Mucosa of descending colon (tissue), 3 donors: ENCODE measurements around the gene PPFIBP2. TPM values are rescaled to one million over a fixed set of nuclear protein-coding genes. Genes with fewer than 3 reads are reported as not detected.

Source experiments
- ATAC-seq: fragments of 200-7000 bp; cut with Tn5 transposase; one replicate; pipeline ENCODE4 v1.9.1; 2020; ENCODE audit warnings: mild to moderate bottlenecking, moderate library complexity
- DNase-seq, 3 donors: peaks; one replicate each; pipeline ENCODE4 v3.0.0-alpha.2; 2020
- H3K36me3 ChIP-seq: fragments of 200-600 bp; one replicate; pipeline ENCODE4 v1.8.0; 2021; ENCODE audit warnings: low read depth, mild to moderate bottlenecking
- H3K4me1 ChIP-seq: fragments of 200-600 bp; one replicate; pipeline ENCODE4 v1.8.0; 2021; ENCODE audit warnings: low read depth, mild to moderate bottlenecking
- H3K4me3 ChIP-seq: fragments of 200-600 bp; one replicate; pipeline ENCODE4 v1.8.0; 2021; ENCODE audit warnings: mild to moderate bottlenecking
- H3K9me3 ChIP-seq: fragments of 200-600 bp; one replicate; pipeline ENCODE4 v1.8.0; 2021; ENCODE audit warnings: mild to moderate bottlenecking
- intact Hi-C, 2 donors: fragments of 100-400 bp; cut with DNase I in 1 of 2; cut with micrococcal nuclease in 1 of 2; formaldehyde crosslinking; loops; one replicate each; pipeline versions ENCODE4 v1.11.0 to v1.11.1; 2022; cut with DNase I, micrococcal nuclease
- total RNA-seq, 3 donors: library from RNA; stranded (reverse); fragmentation: NEBNext Ultra II Directional in 2 of 3; extraction: Animal tissue kit (Norgen Biotek cat#: 25700) in 2 of 3; gene quantifications; one replicate each; pipeline versions ENCODE4 v1.2.1 to v1.2.4, GENCODE V29; 2021 to 2023
- TF ChIP-seq, protein P1 (sequence below): fragments of 200-600 bp; IDR thresholded peaks from one replicate; pipeline ENCODE4 v1.8.0; 2022; ENCODE audit warnings: antibody characterized with exemption, mild to moderate bottlenecking
- donor health status: DM: no; HTN: no; CAD: no; lungs with moderate emphysema.
- donor health status: DM: no; HTN: no; CAD: no.
- donor health status: DM: no; HTN: yes; CAD: no.

The PPFIBP2 gene
- total RNA-seq, 3 donors from 2014 or later = 40.1 to 83.5 (median 69.2) TPM

DNA sequence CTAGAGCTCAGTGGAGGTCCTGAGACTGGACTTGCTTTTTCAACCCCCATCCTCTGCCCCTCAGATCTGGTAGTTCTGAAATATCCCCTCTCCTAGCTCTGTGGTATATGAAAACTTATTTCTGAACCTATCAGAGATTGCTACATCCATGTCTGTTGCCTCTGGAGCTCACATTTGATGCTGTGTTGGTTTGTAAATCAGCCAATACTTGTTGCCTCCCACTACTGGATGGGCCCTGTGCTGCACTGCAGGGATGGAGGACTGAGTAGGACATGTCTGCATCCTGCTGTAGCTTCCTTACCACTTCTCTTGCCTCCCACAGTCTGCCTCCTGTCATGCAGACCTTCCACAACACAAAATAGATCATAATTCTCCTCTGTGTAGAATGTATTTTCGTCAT is 23.3 kb upstream of the PPFIBP2 start:
- no peak for ATAC-seq
- Histone ChIP-seq H3K36me3 (no peaks in the 10 kb centered on the region), H3K9me3 (no peaks in the 10 kb centered on the region), H3K4me1 (no peaks in the 10 kb centered on the region), H3K4me3 (no peak overlapping the region)
- intact Hi-C loops = no loop called here
- DNase-seq = no peak
- TF ChIP-seq, protein P1, sequence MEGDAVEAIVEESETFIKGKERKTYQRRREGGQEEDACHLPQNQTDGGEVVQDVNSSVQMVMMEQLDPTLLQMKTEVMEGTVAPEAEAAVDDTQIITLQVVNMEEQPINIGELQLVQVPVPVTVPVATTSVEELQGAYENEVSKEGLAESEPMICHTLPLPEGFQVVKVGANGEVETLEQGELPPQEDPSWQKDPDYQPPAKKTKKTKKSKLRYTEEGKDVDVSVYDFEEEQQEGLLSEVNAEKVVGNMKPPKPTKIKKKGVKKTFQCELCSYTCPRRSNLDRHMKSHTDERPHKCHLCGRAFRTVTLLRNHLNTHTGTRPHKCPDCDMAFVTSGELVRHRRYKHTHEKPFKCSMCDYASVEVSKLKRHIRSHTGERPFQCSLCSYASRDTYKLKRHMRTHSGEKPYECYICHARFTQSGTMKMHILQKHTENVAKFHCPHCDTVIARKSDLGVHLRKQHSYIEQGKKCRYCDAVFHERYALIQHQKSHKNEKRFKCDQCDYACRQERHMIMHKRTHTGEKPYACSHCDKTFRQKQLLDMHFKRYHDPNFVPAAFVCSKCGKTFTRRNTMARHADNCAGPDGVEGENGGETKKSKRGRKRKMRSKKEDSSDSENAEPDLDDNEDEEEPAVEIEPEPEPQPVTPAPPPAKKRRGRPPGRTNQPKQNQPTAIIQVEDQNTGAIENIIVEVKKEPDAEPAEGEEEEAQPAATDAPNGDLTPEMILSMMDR = no peak

DNA sequence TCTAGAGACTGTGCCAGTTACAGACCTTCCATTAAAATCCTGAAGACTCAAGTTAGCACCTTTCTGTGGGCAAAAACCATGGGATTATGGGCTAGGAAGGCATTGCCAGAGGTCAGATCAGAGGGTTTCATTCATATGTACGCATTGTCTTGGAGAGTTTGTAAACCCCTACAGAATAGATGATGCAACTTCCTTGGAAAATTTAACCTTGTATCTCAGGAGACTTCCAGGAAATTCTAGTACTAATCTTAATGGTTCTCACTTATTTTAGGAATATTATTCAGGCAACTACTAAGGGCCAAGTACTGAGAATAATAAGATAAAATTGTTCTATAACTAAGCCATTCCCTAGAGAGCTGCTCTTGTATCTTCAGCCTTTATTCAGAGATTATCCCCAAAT is 21.5 kb upstream of the PPFIBP2 start:
- TF ChIP-seq, protein P1 = no peak
- H3K36me3 ChIP-seq = no peaks in the 10 kb centered on the region
- intact Hi-C loops = no loop called here
- H3K4me3 ChIP-seq = no peak overlapping the region
- no peaks in the 10 kb centered on the region for H3K4me1 ChIP-seq
- DNase-seq (no peak), ATAC-seq (no peak)
- H3K9me3 ChIP-seq = no peaks in the 10 kb centered on the region

DNA sequence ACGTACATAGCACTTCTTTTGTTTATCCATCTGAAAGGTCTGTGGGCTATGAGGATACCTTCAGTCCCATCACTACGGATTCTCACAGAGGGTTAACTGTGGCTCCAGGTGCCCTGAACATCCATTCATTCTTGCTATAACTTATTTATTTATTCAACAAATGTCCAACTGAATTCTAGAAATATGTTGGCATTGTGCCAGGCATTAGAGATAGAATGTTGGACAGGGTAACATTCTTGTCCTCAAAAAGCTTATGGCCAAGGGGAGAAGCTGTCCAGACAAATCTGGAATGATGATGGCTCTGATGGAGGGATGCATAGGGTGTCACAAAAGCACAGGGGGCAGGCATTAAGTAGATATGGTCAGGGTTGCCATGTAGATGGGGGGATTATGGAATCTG is 20.1 kb upstream of the PPFIBP2 start:
- TF ChIP-seq, protein P1 = no peak
- Histone ChIP-seq H3K36me3 (no peaks in the 10 kb centered on the region), H3K4me3 (no peak overlapping the region), H3K9me3 (no peaks in the 10 kb centered on the region), H3K4me1 (no peaks in the 10 kb centered on the region)
- ATAC-seq (no peak), DNase-seq (no peak)
- intact Hi-C loops = no loop called here

DNA sequence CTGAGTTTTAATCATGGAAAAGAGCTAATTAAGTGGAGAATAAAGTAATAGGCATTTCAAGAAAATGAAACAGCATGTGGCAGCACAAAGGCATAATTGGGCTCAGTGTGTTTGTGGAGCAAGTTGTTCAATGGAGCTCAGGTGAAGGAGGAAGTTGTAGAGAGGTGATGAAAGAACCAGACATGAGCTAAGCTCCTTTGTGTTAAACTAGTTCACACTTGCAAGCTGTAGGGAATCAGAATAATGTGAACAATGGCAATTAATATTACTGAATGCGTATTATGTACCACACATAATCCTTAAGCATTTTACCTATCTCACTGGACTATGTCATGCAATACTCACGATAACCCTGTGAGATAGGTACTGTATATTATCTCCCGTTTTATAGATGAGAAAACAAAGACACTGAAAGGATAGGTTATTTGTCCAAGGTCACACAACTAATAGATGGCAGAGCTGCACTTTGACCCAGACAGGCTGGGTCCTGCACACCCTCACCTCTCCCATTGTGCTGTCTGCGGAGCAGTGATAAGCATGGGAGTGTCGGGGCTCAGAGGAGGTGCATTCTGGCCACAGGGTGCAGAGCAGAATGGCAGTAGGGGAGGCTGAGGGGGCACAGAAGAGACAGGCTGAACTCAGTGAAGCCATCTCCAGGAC is 19.6 kb upstream of the PPFIBP2 start:
- H3K36me3 ChIP-seq = no peaks in the 10 kb centered on the region
- no peak for DNase-seq
- H3K4me3 ChIP-seq = no peak overlapping the region
- peak; percentile 26 for ATAC-seq
- intact Hi-C loops = no loop called here
- no peaks in the 10 kb centered on the region for H3K4me1 ChIP-seq
- H3K9me3 ChIP-seq = no peaks in the 10 kb centered on the region
- TF ChIP-seq, protein P1 = no peak

DNA sequence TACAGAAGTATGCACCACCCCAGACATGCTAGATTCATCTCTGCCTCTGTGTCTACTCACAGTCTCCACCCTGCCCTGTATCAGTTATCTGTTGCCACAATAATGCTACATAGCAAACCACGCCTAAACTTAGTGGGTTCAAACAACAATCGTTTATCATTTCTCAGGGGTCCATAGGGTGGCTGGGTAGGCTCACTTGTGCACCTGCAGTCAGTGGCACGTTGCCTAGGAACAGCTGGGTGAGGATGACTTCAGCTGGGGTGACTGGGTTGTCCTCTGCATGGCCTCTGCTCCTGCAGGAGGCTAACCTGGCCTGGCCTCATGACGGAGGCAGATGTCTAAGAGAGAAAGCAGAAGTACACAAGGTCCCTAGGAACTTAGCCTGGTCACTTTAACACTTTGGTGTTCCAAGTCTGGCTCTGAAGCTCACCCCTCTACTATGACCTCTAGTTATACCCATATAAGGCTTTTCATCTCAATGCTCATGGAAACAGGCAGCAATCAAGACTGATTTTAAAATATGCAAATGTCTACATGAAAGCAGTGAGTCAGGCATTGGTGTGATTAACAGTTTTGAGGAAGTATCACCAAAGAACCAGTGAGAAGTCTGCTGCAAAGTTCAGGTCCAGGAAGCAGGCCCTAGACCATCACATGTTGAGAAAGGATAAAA is 17.8 kb upstream of the PPFIBP2 start:
- ATAC-seq (peak; percentile 69), DNase-seq (peak in 1 of 3 donors; percentile 9)
- H3K4me3 ChIP-seq = no peak overlapping the region
- TF ChIP-seq, protein P1 = no peak
- intact Hi-C loops = no loop called here
- H3K9me3 ChIP-seq = no peaks in the 10 kb centered on the region
- H3K4me1 ChIP-seq = no peaks in the 10 kb centered on the region
- H3K36me3 ChIP-seq = no peaks in the 10 kb centered on the region
